K562 (cell line): ENCODE measurements around the gene JUND. TPM values are rescaled to one million over a fixed set of nuclear protein-coding genes. Genes with fewer than 3 reads are reported as not detected.
A peak's percentile ranks its signal among the peaks of the same experiment; 100 is the strongest.

Experiments used
- ATF1 ChIP-seq, 2 experiments: fragments of 450-650 bp in 1 of 2; IDR thresholded peaks; 2 replicates each; pipeline ENCODE4 v1.6.1; 2016; ENCODE audit warnings: missing compliant biosample characterization in 1 of 2, missing genetic modification characterization in 1 of 2
- CREB1 ChIP-seq, 2 experiments: sonication (generic) in 1 of 2; formaldehyde crosslinking in 1 of 2; IDR thresholded peaks; 2 replicates each; pipeline versions ENCODE4 v1.6.1 to v1.8.0; 2012 to 2022; ENCODE audit warnings: inconsistent platforms in 1 of 2, mild to moderate bottlenecking in 1 of 2, missing genetic modification reagents in 1 of 2, moderate library complexity in 1 of 2
- CUX1 ChIP-seq: fragments of 200-800 bp; sonication (Bioruptor generic); IDR thresholded peaks from 2 replicates; pipeline ENCODE4 v1.6.1; 2016; ENCODE audit warnings: missing genetic modification characterization, missing compliant biosample characterization
- DDX20 ChIP-seq: fragments of 450-650 bp; IDR thresholded peaks from 2 replicates; pipeline ENCODE4 v1.6.1; 2016; ENCODE audit warnings: missing genetic modification characterization, low read depth, mild to moderate bottlenecking, missing compliant biosample characterization, moderate library complexity
- EHMT2 ChIP-seq: fragments of 450-650 bp; IDR thresholded peaks from 2 replicates; pipeline ENCODE4 v1.6.1; 2018; ENCODE audit warnings: antibody characterized with exemption
- HMBOX1 ChIP-seq: sonication (generic); IDR thresholded peaks from 2 replicates; pipeline ENCODE4 v1.6.1; 2016
- IRF2 ChIP-seq: sonication (generic); formaldehyde crosslinking; IDR thresholded peaks from 2 replicates; pipeline ENCODE4 v1.8.1; 2022; ENCODE audit warnings: mild to moderate bottlenecking, missing genetic modification reagents
- JUNB ChIP-seq: fragments of 450-650 bp; formaldehyde crosslinking; conservative IDR thresholded peaks from 2 replicates; pipeline ENCODE4 v1.4.0; 2020; ENCODE audit warnings: mild to moderate bottlenecking
- LCOR ChIP-seq: sonication (generic); formaldehyde crosslinking; IDR thresholded peaks from 2 replicates; pipeline ENCODE4 v1.8.0; 2022; ENCODE audit warnings: mild to moderate bottlenecking, missing genetic modification reagents
- NELFE ChIP-seq: IDR thresholded peaks from 2 replicates; pipeline ENCODE4 v1.6.1; 2011; ENCODE audit warnings: mild to moderate bottlenecking; ENCODE audit not compliant: insufficient read depth, insufficient read length
- PHTF2 ChIP-seq: fragments of 250-450 bp; sonication (Bioruptor Pico); IDR thresholded peaks from 2 replicates; pipeline ENCODE4 v1.5.0; 2021; ENCODE audit warnings: mild to moderate bottlenecking
- RAD21 ChIP-seq, 2 experiments: fragments of 250-450 bp in 1 of 2; fragments of 450-650 bp in 1 of 2; sonication (Bioruptor Pico) in 1 of 2; formaldehyde crosslinking in 1 of 2; IDR thresholded peaks in 1 of 2; conservative IDR thresholded peaks in 1 of 2; 2 replicates each; pipeline versions ENCODE4 v1.4.0 to v1.8.0; 2020 to 2022; ENCODE audit warnings: mild to moderate bottlenecking in 2 of 2, moderate library complexity in 1 of 2
- RB1 ChIP-seq: fragments of 450-650 bp; IDR thresholded peaks from 2 replicates; pipeline ENCODE4 v1.6.1; 2017; ENCODE audit warnings: low read depth, mild to moderate bottlenecking
- RBM39 ChIP-seq: fragments of 200-400 bp; formaldehyde crosslinking; optimal IDR thresholded peaks from 2 replicates; pipeline ENCODE3; 2018; ENCODE audit warnings: low read depth, low read length
- TAF1 ChIP-seq: IDR thresholded peaks from 2 replicates; pipeline ENCODE4 v1.6.1; 2011; ENCODE audit warnings: mild to moderate bottlenecking, low read length, moderate library complexity; ENCODE audit not compliant: insufficient read depth, control insufficient read depth, severe bottlenecking; ENCODE audit errors: extremely low read depth
- TAF15 ChIP-seq: fragments of 200-400 bp; formaldehyde crosslinking; IDR thresholded peaks from 2 replicates; pipeline ENCODE4 v1.6.1; 2017; ENCODE audit warnings: mild to moderate bottlenecking, low read depth, low read length, moderate library complexity
- TRIM28 ChIP-seq: fragments of 450-650 bp; IDR thresholded peaks from 2 replicates; pipeline ENCODE4 v1.6.1; 2017
- ZNF121 ChIP-seq: sonication (generic); formaldehyde crosslinking; conservative IDR thresholded peaks from 2 replicates; pipeline ENCODE4 v1.8.0; 2022; ENCODE audit warnings: missing genetic modification reagents
- ZNF184 ChIP-seq: sonication (generic); formaldehyde crosslinking; IDR thresholded peaks from 2 replicates; pipeline ENCODE4 v1.5.0; 2020; ENCODE audit warnings: missing genetic modification reagents
- ZNF398 ChIP-seq: fragments of 250-450 bp; sonication (Bioruptor Pico); IDR thresholded peaks from 2 replicates; pipeline ENCODE4 v1.8.0; 2021; ENCODE audit warnings: moderate library complexity, mild to moderate bottlenecking, inconsistent platforms
- polyA plus RNA-seq, 8 experiments: library from polyadenylated mRNA; depleted of rRNA in 4 of 8; stranded (reverse) in 5 of 8; unstranded in 3 of 8; fragments of >200 nt; fragmentation: Nextera tagmentation in 2 of 8; fragmentation: Illumina TruSeq in 1 of 8; extraction: Ambion mirVana in 2 of 8; extraction: Trizol in 1 of 8; gene quantifications; 2 replicates each; pipeline versions ENCODE4 v1.2.1 to v1.2.3, GENCODE V29; 2011 to 2014; ENCODE audit warnings: inconsistent platforms in 1 of 8, missing spikeins in 1 of 8
- total RNA-seq, 7 experiments: library from RNA; depleted of rRNA in 6 of 7; stranded (reverse); fragments of >200 nt in 6 of 7; fragmentation: Illumina TruSeq in 2 of 7; extraction: Trizol in 2 of 7; gene quantifications; 2 replicates each; pipeline versions ENCODE4 v1.2.1 to v1.2.3, GENCODE V29; 2011 to 2021; ENCODE audit warnings: low replicate concordance in 1 of 7

JUND gene
- total and polyA plus RNA-seq, 9 of the 15 experiments (the other 6 are each of a cell fraction or from before 2014, with no cell fraction given): 6.4 to 286 (median 42.3) TPM

GRCh38 chr19:18291590-18292461, 10.4 kb upstream of the JUND start (continued):
- TF ChIP-seq HMBOX1: no peak
- TF ChIP-seq RBM39: no peak
- no peak for TF ChIP-seq NELFE
- TF ChIP-seq JUNB (CRISPR knock-in tag): no peak
- TF ChIP-seq CUX1 (CRISPR knock-in tag): 0 out of 2 replicates have a peak, but pooled peaks have one; percentile 8
- no peak for TF ChIP-seq EHMT2
- TF ChIP-seq ZNF184 (CRISPR knock-in tag): no peak
- no peak for TF ChIP-seq IRF2 (CRISPR knock-in tag)
- TF ChIP-seq PHTF2 (CRISPR knock-in tag): no peak
- no peak for TF ChIP-seq ZNF121
- peak in 1 of 2 experiments; percentile 4; a peak in 2 of 4 replicates for TF ChIP-seq RAD21 (CRISPR knock-in tag; conservative IDR thresholded peaks at IDR 0.05 in 1 of 2, IDR thresholded peaks at IDR 0.05 in 1 of 2)
- TF ChIP-seq ATF1 (CRISPR knock-in tag; IDR thresholded peaks at IDR 0.05): peak; percentile 22; the same call in 1 of the 2 replicates
- TF ChIP-seq ATF1 (tag; IDR thresholded peaks at IDR 0.05): peak; percentile 97
- no peak for TF ChIP-seq TRIM28
- no peak for TF ChIP-seq TAF15
- TF ChIP-seq DDX20: no peak
- peak; percentile 77 for TF ChIP-seq TAF1
- TF ChIP-seq CREB1 (IDR thresholded peaks at IDR 0.05): peak; percentile 84
- peak; percentile 71 for TF ChIP-seq CREB1 (CRISPR knock-in tag; IDR thresholded peaks at IDR 0.05)
- TF ChIP-seq LCOR (CRISPR knock-in tag): no peak; the same call in 1 of the 2 replicates
- TF ChIP-seq ZNF398 (CRISPR knock-in tag): no peak
- TF ChIP-seq RB1: 0 out of 2 replicates have a peak, but pooled peaks have one; percentile 50
